Smooth muscle cell (in vitro differentiated cells): ENCODE data around the gene PGM2L1. TPM values are rescaled to one million over a fixed set of nuclear protein-coding genes. Genes with fewer than 3 reads are reported as not detected.

Source experiments
- DNase-seq: peaks from one replicate; lab custom pipeline; 2025; ENCODE audit not compliant: unreplicated experiment; lab: John Stamatoyannopoulos, UW
- H2AFZ ChIP-seq: fragments of 200-600 bp; sonication (generic); 2 replicates; pipeline ENCODE4 v1.6.0; 2016; ENCODE audit warnings: antibody characterized with exemption, low read depth, mild to moderate bottlenecking
- H3F3A ChIP-seq: fragments of 200-600 bp; sonication (generic); 2 replicates; pipeline ENCODE4 v1.6.0; 2017; ENCODE audit warnings: antibody characterized with exemption, low read depth
- H3K27ac ChIP-seq: fragments of 200-600 bp; sonication (generic); 2 replicates; pipeline ENCODE4 v1.5.1; 2016; ENCODE audit warnings: low read depth, mild to moderate bottlenecking
- H3K27me3 ChIP-seq: fragments of 200-600 bp; sonication (generic); 2 replicates; pipeline ENCODE4 v1.6.1; 2016; ENCODE audit warnings: low read depth, mild to moderate bottlenecking
- H3K36me3 ChIP-seq: fragments of 200-600 bp; sonication (generic); 2 replicates; pipeline ENCODE4 v1.5.1; 2016; ENCODE audit warnings: low read depth
- H3K4me1 ChIP-seq: fragments of 200-600 bp; sonication (generic); 2 replicates; pipeline ENCODE4 v1.5.1; 2016; ENCODE audit warnings: low read depth
- H3K4me2 ChIP-seq: fragments of 200-600 bp; sonication (generic); 2 replicates; pipeline ENCODE4 v1.6.0; 2016; ENCODE audit warnings: mild to moderate bottlenecking
- H3K4me3 ChIP-seq: fragments of 200-600 bp; sonication (generic); 2 replicates; pipeline ENCODE4 v1.5.1; 2016; ENCODE audit warnings: mild to moderate bottlenecking
- H3K79me2 ChIP-seq: fragments of 200-600 bp; sonication (generic); 2 replicates; pipeline ENCODE4 v1.6.0; 2016; ENCODE audit warnings: low read depth, mild to moderate bottlenecking
- H3K9ac ChIP-seq: fragments of 200-600 bp; sonication (generic); 2 replicates; pipeline ENCODE4 v1.6.0; 2016; ENCODE audit warnings: low read depth
- H3K9me3 ChIP-seq: fragments of 200-600 bp; sonication (generic); replicated peaks from 2 replicates; pipeline ENCODE4 v1.5.1; 2016; ENCODE audit warnings: low read depth
- H4K20me1 ChIP-seq: fragments of 200-600 bp; sonication (generic); 2 replicates; pipeline ENCODE4 v1.6.0; 2016; ENCODE audit warnings: low read depth
- WGBS: methylation state at CpG from one replicate; pipeline ENCODE4 v1.1.7; 2016; ENCODE audit warnings: low lambda C conversion rate; 5-methylcytosine and 5-hydroxymethylcytosine counted together
- polyA plus RNA-seq: library from polyadenylated mRNA; unstranded; fragments of >200 nt; fragmentation: Nextera tagmentation; extraction: Ambion mirVana; gene quantifications from 2 replicates; pipeline ENCODE4 v1.2.1, GENCODE V29; 2016
- total RNA-seq: library from RNA; depleted of rRNA; stranded (reverse); fragments of >200 nt; gene quantifications from 2 replicates; pipeline ENCODE4 v1.2.3, GENCODE V29; 2014
- TF ChIP-seq, protein P1 (sequence below): fragments of 200-600 bp; sonication (generic); IDR thresholded peaks from 2 replicates; pipeline ENCODE4 v1.5.1; 2017; ENCODE audit warnings: borderline replicate concordance, mild to moderate bottlenecking, antibody characterized with exemption; ENCODE audit not compliant: insufficient read depth, poor library complexity, severe bottlenecking

The PGM2L1 gene
- total and polyA plus RNA-seq, 2 experiments from 2014 or later, result 6.7 to 17.5 TPM

DNA sequence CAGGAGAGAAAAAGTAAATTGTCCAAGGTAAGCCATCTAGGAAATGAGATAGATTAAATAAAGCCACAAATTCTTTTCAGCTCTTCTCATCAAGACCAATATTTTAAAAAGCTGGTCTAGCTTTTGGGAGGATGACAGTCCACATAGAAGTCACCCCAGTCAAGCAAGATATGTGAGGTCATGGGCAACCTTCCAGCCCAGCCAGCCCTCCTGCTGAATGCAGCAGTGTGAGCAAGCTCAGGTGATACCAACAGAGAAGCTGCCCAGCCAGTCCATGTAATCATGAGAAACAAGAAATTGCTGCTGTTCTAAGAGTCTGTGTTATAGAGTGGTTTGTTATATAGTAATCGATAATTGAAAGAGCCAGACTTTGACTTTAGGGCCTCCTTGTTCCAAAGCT lies 40.4 kb upstream of the PGM2L1 start:
- Histone ChIP-seq H3K27ac (no peak overlapping the region), H3K9me3 (no peaks in the 10 kb centered on the region), H3K9ac (no peak overlapping the region), H3K27me3 (no peaks in the 10 kb centered on the region), H3K79me2 (no peaks in the 10 kb centered on the region), H3K4me1 (peaks cover 5% of the 10 kb centered on the region), H3K4me3 (no peak overlapping the region), H3K36me3 (no peaks in the 10 kb centered on the region), H4K20me1 (no peaks in the 10 kb centered on the region), H2AFZ (no peak overlapping the region), H3K4me2 (no peak overlapping the region), H3F3A (peaks cover 15% of the 10 kb centered on the region)
- WGBS, result 100% methylated on average over 1 of the region's 1 CpG
- no peak for DNase-seq
- TF ChIP-seq, protein P1, sequence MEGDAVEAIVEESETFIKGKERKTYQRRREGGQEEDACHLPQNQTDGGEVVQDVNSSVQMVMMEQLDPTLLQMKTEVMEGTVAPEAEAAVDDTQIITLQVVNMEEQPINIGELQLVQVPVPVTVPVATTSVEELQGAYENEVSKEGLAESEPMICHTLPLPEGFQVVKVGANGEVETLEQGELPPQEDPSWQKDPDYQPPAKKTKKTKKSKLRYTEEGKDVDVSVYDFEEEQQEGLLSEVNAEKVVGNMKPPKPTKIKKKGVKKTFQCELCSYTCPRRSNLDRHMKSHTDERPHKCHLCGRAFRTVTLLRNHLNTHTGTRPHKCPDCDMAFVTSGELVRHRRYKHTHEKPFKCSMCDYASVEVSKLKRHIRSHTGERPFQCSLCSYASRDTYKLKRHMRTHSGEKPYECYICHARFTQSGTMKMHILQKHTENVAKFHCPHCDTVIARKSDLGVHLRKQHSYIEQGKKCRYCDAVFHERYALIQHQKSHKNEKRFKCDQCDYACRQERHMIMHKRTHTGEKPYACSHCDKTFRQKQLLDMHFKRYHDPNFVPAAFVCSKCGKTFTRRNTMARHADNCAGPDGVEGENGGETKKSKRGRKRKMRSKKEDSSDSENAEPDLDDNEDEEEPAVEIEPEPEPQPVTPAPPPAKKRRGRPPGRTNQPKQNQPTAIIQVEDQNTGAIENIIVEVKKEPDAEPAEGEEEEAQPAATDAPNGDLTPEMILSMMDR, result no peak

DNA sequence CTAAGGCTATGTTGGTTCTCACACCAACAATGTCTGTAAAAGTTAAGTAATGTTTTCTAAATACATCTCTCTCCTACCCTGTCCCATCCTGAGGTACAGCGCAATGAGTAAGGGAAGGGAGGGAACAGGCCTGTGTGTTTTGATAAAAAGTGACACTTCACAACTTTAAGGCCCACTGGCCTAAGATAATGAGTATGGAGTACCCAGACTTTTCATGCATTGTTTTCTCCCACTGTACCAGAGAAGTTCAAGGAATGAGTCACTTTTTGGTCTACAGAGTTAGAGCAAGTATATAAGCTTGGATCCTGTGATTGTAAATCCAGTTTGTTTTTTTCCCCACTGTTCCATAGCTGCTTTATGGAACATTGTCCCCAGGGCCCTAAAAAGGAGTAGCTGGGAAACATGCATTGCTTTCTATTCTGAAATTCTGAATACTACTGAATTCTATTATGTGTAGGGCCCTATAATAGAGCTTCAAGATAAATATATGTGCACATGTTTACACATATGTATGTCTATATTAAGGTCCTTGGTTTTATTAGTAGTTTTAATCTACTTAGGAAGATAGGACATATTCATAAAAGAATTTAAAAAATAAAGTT lies 39.3 kb upstream of the PGM2L1 start:
- H4K20me1 ChIP-seq, result no peaks in the 10 kb centered on the region
- WGBS, result 59% methylated on average over 1 of the region's 1 CpG
- H3K27ac ChIP-seq, result peak overlapping the region; percentile 71
- no peaks in the 10 kb centered on the region for H3K79me2 ChIP-seq
- no peaks in the 10 kb centered on the region for H3K27me3 ChIP-seq
- no peak overlapping the region for H2AFZ ChIP-seq
- H3K4me3 ChIP-seq, result no peak overlapping the region
- no peaks in the 10 kb centered on the region for H3K9me3 ChIP-seq
- H3K4me2 ChIP-seq, result peak overlapping the region; percentile 12
- TF ChIP-seq, protein P1, result no peak
- H3K9ac ChIP-seq, result no peak overlapping the region
- H3K36me3 ChIP-seq, result no peaks in the 10 kb centered on the region
- no peak for DNase-seq
- H3K4me1 ChIP-seq, result no peaks in the 10 kb centered on the region
- H3F3A ChIP-seq, result peaks cover 15% of the 10 kb centered on the region

DNA sequence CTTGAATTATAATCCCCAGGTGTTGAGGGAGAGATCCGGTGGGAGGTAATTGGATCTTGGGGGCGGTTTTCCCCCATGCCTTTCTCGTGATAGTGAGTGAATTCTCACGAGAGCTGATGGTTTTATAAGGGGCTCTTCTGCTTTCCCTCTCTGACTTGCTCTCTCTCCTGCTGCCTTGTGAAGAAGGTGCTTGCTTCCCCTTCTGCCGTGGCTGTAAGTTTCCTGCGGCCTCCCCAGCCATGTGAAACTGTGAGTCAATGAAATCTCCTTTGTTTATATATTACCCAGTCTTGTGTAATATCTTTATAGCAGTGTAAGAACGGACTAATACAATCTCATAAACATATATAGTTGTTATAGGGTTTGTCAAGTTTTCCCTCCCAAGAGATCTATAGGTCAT lies 36.3 kb upstream of the PGM2L1 start:
- H3K27ac ChIP-seq, result no peak overlapping the region
- no peaks in the 10 kb centered on the region for H3K4me1 ChIP-seq
- no peaks in the 10 kb centered on the region for H3K36me3 ChIP-seq
- no peaks in the 10 kb centered on the region for H3K79me2 ChIP-seq
- H3F3A ChIP-seq, result peaks cover 15% of the 10 kb centered on the region
- H3K27me3 ChIP-seq, result no peaks in the 10 kb centered on the region
- H4K20me1 ChIP-seq, result no peaks in the 10 kb centered on the region
- TF ChIP-seq, protein P1, result no peak
- no peaks in the 10 kb centered on the region for H3K9me3 ChIP-seq
- no peak overlapping the region for H2AFZ ChIP-seq
- H3K4me2 ChIP-seq, result peak overlapping the region; percentile 17
- no peak overlapping the region for H3K9ac ChIP-seq
- WGBS, result 55% methylated on average over 7 of the region's 7 CpGs
- no peak overlapping the region for H3K4me3 ChIP-seq
- DNase-seq, result no peak

DNA sequence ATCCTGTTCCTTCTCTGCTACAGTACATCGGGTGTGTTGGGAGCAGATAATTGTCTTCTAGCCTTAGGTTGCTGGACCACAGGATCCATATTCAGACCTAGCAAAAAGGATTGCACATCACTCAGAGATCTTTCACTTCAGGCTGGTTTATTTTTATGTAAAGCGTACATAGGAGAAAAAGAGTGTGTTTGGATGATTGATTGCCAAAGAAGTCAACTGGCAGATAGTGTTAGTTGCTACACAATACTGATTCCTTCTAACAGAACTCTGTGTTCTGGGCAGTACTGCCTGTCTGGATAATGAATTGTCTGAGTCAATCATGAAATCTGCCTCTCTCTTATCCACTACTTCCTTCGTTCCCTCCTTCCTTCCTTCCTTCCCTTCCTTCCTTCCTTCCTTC lies 31.0 kb upstream of the PGM2L1 start:
- no peak overlapping the region for H3K27ac ChIP-seq
- TF ChIP-seq, protein P1, result no peak
- no peaks in the 10 kb centered on the region for H3K27me3 ChIP-seq
- H2AFZ ChIP-seq, result no peak overlapping the region
- no peaks in the 10 kb centered on the region for H3K36me3 ChIP-seq
- H3K4me2 ChIP-seq, result no peak overlapping the region
- DNase-seq, result no peak
- no peaks in the 10 kb centered on the region for H3K9me3 ChIP-seq
- WGBS, result 98% methylated on average over 3 of the region's 3 CpGs
- H4K20me1 ChIP-seq, result no peaks in the 10 kb centered on the region
- no peaks in the 10 kb centered on the region for H3K4me1 ChIP-seq
- no peak overlapping the region for H3K9ac ChIP-seq
- H3F3A ChIP-seq, result no peaks in the 10 kb centered on the region
- no peaks in the 10 kb centered on the region for H3K79me2 ChIP-seq
- no peak overlapping the region for H3K4me3 ChIP-seq
